Measurements from ENCODE around the gene TAS1R3.

DNA sequence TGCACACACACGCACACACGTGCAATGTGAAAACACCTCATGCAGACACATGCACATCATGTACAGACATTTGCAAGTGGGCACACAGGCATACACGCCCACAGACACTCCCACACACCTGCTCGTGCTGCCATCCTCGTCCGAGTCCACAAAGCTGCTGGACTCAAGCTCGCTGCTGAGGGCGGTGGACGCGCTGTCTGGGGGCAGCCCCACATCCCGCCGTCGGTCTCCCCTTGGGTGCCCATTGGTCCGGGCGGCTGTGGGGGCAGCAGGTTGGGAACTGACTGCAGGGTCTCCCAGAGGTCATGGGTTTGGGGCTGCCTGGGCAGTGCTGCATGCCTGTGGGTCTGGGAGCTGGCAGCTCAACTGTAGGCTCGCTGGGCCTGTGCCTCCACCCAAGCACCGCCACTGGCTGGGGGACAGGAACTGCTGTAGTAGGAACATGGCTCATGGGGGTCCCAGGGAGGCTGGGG is 10.5 kb downstream of the TAS1R3 start:
- TF ChIP-seq ZNF232 (CRISPR knock-in tag; IDR thresholded peaks at IDR 0.05) (no peak), CREB1 (CRISPR knock-in tag; IDR thresholded peaks at IDR 0.05) (no peak), ZNF423 (CRISPR knock-in tag; IDR thresholded peaks at IDR 0.05) (no peak), SMAD3 (CRISPR knock-in tag; IDR thresholded peaks at IDR 0.05; ENCODE audit: borderline replicate concordance) (no peak), ZNF138 (CRISPR knock-in tag; conservative IDR thresholded peaks at IDR 0.05) (no peak)
- TF ChIP-seq, protein P1, sequence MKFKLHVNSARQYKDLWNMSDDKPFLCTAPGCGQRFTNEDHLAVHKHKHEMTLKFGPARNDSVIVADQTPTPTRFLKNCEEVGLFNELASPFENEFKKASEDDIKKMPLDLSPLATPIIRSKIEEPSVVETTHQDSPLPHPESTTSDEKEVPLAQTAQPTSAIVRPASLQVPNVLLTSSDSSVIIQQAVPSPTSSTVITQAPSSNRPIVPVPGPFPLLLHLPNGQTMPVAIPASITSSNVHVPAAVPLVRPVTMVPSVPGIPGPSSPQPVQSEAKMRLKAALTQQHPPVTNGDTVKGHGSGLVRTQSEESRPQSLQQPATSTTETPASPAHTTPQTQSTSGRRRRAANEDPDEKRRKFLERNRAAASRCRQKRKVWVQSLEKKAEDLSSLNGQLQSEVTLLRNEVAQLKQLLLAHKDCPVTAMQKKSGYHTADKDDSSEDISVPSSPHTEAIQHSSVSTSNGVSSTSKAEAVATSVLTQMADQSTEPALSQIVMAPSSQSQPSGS (CRISPR knock-in tag; IDR thresholded peaks at IDR 0.05; ENCODE audit: borderline replicate concordance, low read depth): no peak
- TF ChIP-seq, protein P2, sequence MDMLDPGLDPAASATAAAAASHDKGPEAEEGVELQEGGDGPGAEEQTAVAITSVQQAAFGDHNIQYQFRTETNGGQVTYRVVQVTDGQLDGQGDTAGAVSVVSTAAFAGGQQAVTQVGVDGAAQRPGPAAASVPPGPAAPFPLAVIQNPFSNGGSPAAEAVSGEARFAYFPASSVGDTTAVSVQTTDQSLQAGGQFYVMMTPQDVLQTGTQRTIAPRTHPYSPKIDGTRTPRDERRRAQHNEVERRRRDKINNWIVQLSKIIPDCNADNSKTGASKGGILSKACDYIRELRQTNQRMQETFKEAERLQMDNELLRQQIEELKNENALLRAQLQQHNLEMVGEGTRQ (CRISPR knock-in tag; IDR thresholded peaks at IDR 0.05): no peak
- TF ChIP-seq, protein P3, sequence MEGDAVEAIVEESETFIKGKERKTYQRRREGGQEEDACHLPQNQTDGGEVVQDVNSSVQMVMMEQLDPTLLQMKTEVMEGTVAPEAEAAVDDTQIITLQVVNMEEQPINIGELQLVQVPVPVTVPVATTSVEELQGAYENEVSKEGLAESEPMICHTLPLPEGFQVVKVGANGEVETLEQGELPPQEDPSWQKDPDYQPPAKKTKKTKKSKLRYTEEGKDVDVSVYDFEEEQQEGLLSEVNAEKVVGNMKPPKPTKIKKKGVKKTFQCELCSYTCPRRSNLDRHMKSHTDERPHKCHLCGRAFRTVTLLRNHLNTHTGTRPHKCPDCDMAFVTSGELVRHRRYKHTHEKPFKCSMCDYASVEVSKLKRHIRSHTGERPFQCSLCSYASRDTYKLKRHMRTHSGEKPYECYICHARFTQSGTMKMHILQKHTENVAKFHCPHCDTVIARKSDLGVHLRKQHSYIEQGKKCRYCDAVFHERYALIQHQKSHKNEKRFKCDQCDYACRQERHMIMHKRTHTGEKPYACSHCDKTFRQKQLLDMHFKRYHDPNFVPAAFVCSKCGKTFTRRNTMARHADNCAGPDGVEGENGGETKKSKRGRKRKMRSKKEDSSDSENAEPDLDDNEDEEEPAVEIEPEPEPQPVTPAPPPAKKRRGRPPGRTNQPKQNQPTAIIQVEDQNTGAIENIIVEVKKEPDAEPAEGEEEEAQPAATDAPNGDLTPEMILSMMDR (IDR thresholded peaks at IDR 0.05): no peak
- TF ChIP-seq, protein P4, sequence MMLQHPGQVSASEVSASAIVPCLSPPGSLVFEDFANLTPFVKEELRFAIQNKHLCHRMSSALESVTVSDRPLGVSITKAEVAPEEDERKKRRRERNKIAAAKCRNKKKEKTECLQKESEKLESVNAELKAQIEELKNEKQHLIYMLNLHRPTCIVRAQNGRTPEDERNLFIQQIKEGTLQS (CRISPR knock-in tag; conservative IDR thresholded peaks at IDR 0.05): no peak; the same call in 1 of the 2 replicates

All from WTC11 (cell line).